KOPT-K1 (cell line): ENCODE data around the gene SLC4A11.

Experiments used
- H3K27ac ChIP-seq: fragments of 200-600 bp; sonication (generic); 2 replicates; pipeline ENCODE4 v1.5.1; 2016; ENCODE audit warnings: antibody characterized with exemption, mild to moderate bottlenecking, low read depth, low read length; ENCODE audit not compliant: poor library complexity, severe bottlenecking
- H3K36me3 ChIP-seq: fragments of 200-600 bp; sonication (generic); 2 replicates; pipeline ENCODE4 v1.5.1; 2017; ENCODE audit warnings: antibody characterized with exemption, mild to moderate bottlenecking, low read length, moderate library complexity; ENCODE audit not compliant: insufficient read depth
- H3K9me3 ChIP-seq: fragments of 200-600 bp; sonication (generic); 2 replicates; pipeline ENCODE4 v1.5.1; 2017; ENCODE audit warnings: antibody characterized with exemption, low read length, mild to moderate bottlenecking; ENCODE audit not compliant: insufficient read depth, poor library complexity, severe bottlenecking

The SLC4A11 gene

GRCh38 chr20:3239026-3239866, at the start of gene SLC4A11:
Gene SLC4A11 (minus strand): TSS chr20:3239190. CDS start chr20:3239137, 53 bp downstream.
- Histone ChIP-seq H3K27ac (no peak within 1 kb of the TSS), H3K9me3 (no peaks in the 10 kb centered on the region), H3K36me3 (no peaks in the 10 kb centered on the region)

- H3K27ac ChIP-seq: no peak overlapping the region
- no peaks in the 10 kb centered on the region for H3K9me3 ChIP-seq
- H3K36me3 ChIP-seq: no peaks in the 10 kb centered on the region
These were observed 44.3 kb upstream of the SLC4A11 start for GRCh38 chr20:3283222-3283820.

- H3K36me3 ChIP-seq: no peaks in the 10 kb centered on the region
- H3K9me3 ChIP-seq: no peaks in the 10 kb centered on the region
- no peak overlapping the region for H3K27ac ChIP-seq
These were observed 43.6 kb upstream of the SLC4A11 start for GRCh38 chr20:3282271-3283221.

- Histone ChIP-seq H3K36me3 (no peaks in the 10 kb centered on the region), H3K27ac (no peak overlapping the region), H3K9me3 (no peaks in the 10 kb centered on the region)
These were observed 42.4 kb upstream of the SLC4A11 start for GRCh38 chr20:3281437-3281836.

- Histone ChIP-seq H3K27ac (no peak overlapping the region), H3K9me3 (no peaks in the 10 kb centered on the region), H3K36me3 (no peaks in the 10 kb centered on the region)
These were observed 40.8 kb upstream of the SLC4A11 start for GRCh38 chr20:3279761-3280160.

GRCh38 chr20:3277686-3278465, 38.9 kb upstream of the SLC4A11 start:
- Histone ChIP-seq H3K27ac (no peak overlapping the region), H3K36me3 (no peaks in the 10 kb centered on the region), H3K9me3 (no peaks in the 10 kb centered on the region)

GRCh38 chr20:3276680-3277015, 37.7 kb upstream of the SLC4A11 start:
- Histone ChIP-seq H3K9me3 (no peaks in the 10 kb centered on the region), H3K27ac (no peak overlapping the region), H3K36me3 (no peaks in the 10 kb centered on the region)

GRCh38 chr20:3275966-3276679, 37.1 kb upstream of the SLC4A11 start:
- Histone ChIP-seq H3K36me3 (no peaks in the 10 kb centered on the region), H3K9me3 (no peaks in the 10 kb centered on the region), H3K27ac (no peak overlapping the region)

GRCh38 chr20:3275064-3275935, 36.3 kb upstream of the SLC4A11 start:
- no peaks in the 10 kb centered on the region for H3K9me3 ChIP-seq
- H3K27ac ChIP-seq: no peak overlapping the region
- H3K36me3 ChIP-seq: no peaks in the 10 kb centered on the region

- H3K36me3 ChIP-seq: no peaks in the 10 kb centered on the region
- no peak overlapping the region for H3K27ac ChIP-seq
- no peaks in the 10 kb centered on the region for H3K9me3 ChIP-seq
These were observed 34.4 kb upstream of the SLC4A11 start for GRCh38 chr20:3273371-3273770.

- Histone ChIP-seq H3K9me3 (no peaks in the 10 kb centered on the region), H3K36me3 (no peaks in the 10 kb centered on the region), H3K27ac (no peak overlapping the region)
These were observed 31.1 kb upstream of the SLC4A11 start for GRCh38 chr20:3270051-3270450.

GRCh38 chr20:3262566-3262965, 23.6 kb upstream of the SLC4A11 start:
- Histone ChIP-seq H3K36me3 (no peaks in the 10 kb centered on the region), H3K27ac (no peak overlapping the region), H3K9me3 (no peaks in the 10 kb centered on the region)

GRCh38 chr20:3258429-3258828, 19.4 kb upstream of the SLC4A11 start:
- no peaks in the 10 kb centered on the region for H3K36me3 ChIP-seq
- H3K27ac ChIP-seq: no peak overlapping the region
- H3K9me3 ChIP-seq: no peaks in the 10 kb centered on the region
